ENCODE measurements around the gene PDGFD. TPM values are rescaled to one million over a fixed set of nuclear protein-coding genes. Genes with fewer than 3 reads are reported as not detected.

The PDGFD gene
- total RNA-seq, 1 donor from 2014 or later: 3.9 TPM

- DNase-seq (no peak), ATAC-seq (no peak)
- TF ChIP-seq CTCF (IDR thresholded peaks at IDR 0.05): no peak
- Histone ChIP-seq H3K27ac (no peak overlapping the region), H3K4me3 (no peak overlapping the region), H3K27me3 (ENCODE audit: low read depth) (no peaks in the 10 kb centered on the region), H3K36me3 (no peaks in the 10 kb centered on the region), H3K4me1 (no peaks in the 10 kb centered on the region), H3K9me3 (no peaks in the 10 kb centered on the region)
- intact Hi-C loops (cut with DNase I): no loop called here
Measured at GRCh38 chr11:103947546-103947919, 216.4 kb downstream of the PDGFD start.

GRCh38 chr11:103946793-103947545 lies 217.0 kb downstream of the PDGFD start:
- DNase-seq: no peak
- no peaks in the 10 kb centered on the region for H3K4me1 ChIP-seq
- no peaks in the 10 kb centered on the region for H3K36me3 ChIP-seq
- no peak for ATAC-seq
- H3K27me3 ChIP-seq (ENCODE audit: low read depth): no peaks in the 10 kb centered on the region
- intact Hi-C loops (cut with DNase I): no loop called here
- no peak overlapping the region for H3K27ac ChIP-seq
- TF ChIP-seq CTCF (IDR thresholded peaks at IDR 0.05): no peak
- H3K4me3 ChIP-seq: no peak overlapping the region
- H3K9me3 ChIP-seq: no peaks in the 10 kb centered on the region

- intact Hi-C loops (cut with DNase I): no loop called here
- Histone ChIP-seq H3K27me3 (ENCODE audit: low read depth) (no peaks in the 10 kb centered on the region), H3K4me3 (no peak overlapping the region), H3K9me3 (no peaks in the 10 kb centered on the region), H3K4me1 (no peaks in the 10 kb centered on the region), H3K36me3 (no peaks in the 10 kb centered on the region), H3K27ac (no peak overlapping the region)
- no peak for TF ChIP-seq CTCF (IDR thresholded peaks at IDR 0.05)
- ATAC-seq (no peak), DNase-seq (no peak)
Measured at GRCh38 chr11:103944251-103944940, 219.6 kb downstream of the PDGFD start.

GRCh38 chr11:103942646-103943045 lies 221.3 kb downstream of the PDGFD start:
- DNase-seq (no peak), ATAC-seq (peak; percentile 28 to 76)
- Histone ChIP-seq H3K4me1 (no peaks in the 10 kb centered on the region), H3K4me3 (no peak overlapping the region), H3K9me3 (no peaks in the 10 kb centered on the region), H3K36me3 (no peaks in the 10 kb centered on the region), H3K27me3 (ENCODE audit: low read depth) (no peaks in the 10 kb centered on the region), H3K27ac (no peak overlapping the region)
- intact Hi-C loops (cut with DNase I): no loop called here
- TF ChIP-seq CTCF (IDR thresholded peaks at IDR 0.05): no peak

- no peaks in the 10 kb centered on the region for H3K27me3 ChIP-seq (ENCODE audit: low read depth)
- DNase-seq (no peak), ATAC-seq (no peak)
- intact Hi-C loops (cut with DNase I): no loop called here
- no peaks in the 10 kb centered on the region for H3K4me1 ChIP-seq
- H3K9me3 ChIP-seq: no peaks in the 10 kb centered on the region
- H3K27ac ChIP-seq: no peak overlapping the region
- no peak for TF ChIP-seq CTCF (IDR thresholded peaks at IDR 0.05)
- no peak overlapping the region for H3K4me3 ChIP-seq
- no peaks in the 10 kb centered on the region for H3K36me3 ChIP-seq
Measured at GRCh38 chr11:103940551-103940950, 223.4 kb downstream of the PDGFD start.

Data from lower lobe of right lung (tissue), 2 donors.